Measurements from ENCODE around the gene TMED5.
A peak's percentile ranks its signal among the peaks of the same experiment; 100 is the strongest.
"Not testable (repeated sequence)": the region's sequence is repeated elsewhere in the genome, so short reads cannot be mapped to it uniquely, and the experiment has no call there.

TMED5 gene

DNA sequence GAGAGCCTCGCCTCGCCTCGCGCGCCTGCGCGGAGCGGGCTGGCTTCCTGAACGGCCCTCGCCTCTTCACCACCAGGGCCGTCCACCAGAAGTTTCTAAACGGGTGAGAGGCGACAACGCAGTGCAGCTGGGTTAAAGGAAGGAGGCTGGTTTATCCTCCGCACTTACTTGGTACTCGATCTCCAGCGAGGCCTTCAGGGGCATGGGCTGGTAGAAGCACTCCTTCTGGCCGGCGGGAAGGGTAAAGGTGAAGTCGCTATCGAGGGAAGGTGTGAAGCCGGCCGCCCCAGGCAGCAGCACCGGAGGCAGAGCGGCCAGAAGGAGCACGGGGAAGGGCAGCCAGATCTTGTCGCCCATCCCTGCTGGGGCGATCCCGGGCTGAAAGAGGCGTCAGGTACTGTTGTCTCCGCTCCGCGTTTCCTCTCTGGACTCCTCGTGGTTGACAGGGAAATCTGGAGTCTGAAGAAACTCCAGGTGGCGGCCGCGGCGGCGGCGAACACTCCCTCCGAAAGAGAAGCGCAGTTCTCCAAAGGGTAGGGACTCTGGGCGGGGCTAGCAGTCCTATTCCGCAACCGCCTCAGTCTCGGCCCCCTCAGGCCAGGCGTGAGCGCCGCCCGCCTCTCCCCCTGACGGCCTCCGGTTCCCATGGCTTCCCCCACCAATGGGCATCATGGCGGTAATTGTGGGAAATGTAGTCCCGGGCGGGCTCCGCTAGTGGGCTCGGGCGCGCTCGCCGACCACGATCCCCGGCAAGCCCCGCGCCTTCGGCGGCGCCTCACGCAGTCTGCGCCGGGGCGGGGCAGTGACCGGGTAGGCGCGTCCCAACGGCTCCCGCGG is at the start of gene TMED5:
TMED5 (minus strand) TSS at position 528 of the 837 bp plus-strand sequence; CDS start at position 357, 171 bp downstream.
- DNase-seq (ENCODE audit: low read depth), result peak; percentile 99

DNA sequence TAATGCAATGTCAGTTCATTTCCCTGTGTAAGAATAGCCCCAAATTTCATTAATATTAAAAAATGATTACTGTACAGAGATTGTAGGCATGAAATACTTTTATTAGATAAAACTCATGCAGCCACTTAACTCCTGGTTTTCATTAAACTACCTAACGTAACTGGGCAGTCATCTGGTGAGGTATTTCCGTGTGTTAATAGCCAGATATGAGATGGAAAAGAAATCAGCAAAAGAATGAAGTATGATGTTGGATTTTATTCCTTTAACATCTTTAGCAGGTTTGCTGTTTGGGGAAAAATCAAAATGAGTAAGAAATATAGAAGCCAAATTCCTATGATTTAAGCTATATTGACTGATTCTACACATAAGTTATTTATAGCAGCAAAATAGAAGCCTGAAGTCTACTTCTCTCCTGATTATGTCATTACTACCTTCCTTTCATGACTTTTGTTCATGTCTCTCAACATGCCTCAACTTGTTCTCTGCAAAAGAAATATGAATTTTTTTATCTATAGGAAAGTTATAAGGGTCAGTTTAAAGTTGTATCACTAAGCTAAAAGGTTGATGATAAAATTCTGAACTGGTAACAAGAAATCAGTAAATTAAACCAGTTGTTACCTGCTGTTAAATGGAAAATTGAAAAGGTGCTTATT is 42.9 kb upstream of the TMED5 start:
- no peak for DNase-seq (ENCODE audit: low read depth)

DNA sequence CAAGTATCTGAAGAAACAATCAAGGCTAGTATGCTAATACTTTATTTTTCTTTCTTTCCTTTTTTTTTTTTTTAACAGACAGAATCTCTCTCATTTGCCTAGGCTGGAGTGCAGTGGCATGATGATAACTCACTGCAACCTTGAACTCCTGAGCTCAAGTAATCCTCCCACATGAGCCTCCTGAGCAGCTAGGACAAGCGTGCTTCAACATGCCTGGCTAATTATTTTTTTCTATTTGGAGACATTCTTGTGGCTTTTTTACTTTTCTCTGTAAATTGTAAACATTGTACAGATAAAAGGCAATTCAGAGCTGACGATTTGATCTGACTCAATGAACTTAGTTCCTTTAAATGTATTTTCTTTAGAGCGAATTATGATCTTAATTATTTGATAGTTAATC is 41.7 kb upstream of the TMED5 start:
- DNase-seq (ENCODE audit: low read depth), result peak; percentile 34

DNA sequence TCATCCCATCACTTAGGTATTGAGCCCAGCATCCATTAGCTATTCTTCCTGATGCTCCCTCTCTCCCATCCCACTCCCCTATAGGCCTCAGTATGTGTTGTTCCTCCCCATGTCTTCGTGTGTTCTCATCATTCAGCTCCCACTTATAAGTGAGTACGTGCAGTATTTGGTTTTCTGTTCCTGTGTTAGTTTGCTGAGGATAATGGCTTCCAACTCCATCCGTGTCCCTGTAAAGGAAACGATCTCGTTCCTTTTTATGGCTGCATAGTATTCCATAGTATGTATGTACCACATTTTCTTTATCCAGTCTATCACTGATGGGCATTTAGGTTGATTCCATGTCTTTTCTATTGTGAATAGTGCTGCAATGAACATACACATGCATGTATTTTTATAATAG is 40.5 kb upstream of the TMED5 start:
- DNase-seq (ENCODE audit: low read depth), result not testable (repeated sequence)

DNA sequence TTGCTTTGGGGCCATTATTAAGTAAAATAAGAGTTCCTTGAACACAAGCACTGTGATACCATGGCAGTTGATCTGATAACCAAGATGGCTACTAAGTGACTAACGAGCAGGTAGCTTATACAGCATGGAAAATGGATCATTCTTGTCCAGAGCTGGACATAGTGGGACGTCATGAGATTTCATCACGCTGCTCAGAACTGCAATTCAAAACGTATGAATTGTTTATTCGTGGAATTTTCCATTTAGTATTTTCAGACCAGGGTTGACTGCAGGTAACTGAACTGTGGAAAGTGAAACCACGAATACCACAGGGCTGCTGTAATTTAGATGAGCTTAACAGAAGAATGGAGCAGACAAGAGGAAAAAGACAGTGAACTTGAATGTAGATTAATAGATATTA is 39.2 kb upstream of the TMED5 start:
- DNase-seq (ENCODE audit: low read depth), result no peak

DNA sequence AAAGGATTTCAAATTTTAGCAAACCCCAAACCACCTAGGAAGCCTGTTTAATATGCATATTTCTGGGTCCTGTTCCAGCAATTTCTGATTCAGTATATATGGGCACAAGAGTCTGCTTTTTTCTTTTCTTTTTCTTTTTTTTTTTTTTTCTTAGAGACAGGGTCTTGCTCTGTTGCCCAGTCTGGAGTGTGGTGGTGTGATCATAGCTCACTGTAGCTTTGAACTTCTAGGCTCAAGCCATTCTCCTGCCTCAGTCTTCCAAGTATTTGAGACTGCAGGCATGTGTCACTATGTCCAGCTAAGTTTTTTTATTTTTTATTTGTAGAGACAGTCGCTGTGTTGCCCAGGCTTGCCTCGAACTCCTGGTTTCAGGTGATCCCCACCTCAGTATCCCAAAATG is 35.1 kb upstream of the TMED5 start:
- DNase-seq (ENCODE audit: low read depth), result no peak

DNA sequence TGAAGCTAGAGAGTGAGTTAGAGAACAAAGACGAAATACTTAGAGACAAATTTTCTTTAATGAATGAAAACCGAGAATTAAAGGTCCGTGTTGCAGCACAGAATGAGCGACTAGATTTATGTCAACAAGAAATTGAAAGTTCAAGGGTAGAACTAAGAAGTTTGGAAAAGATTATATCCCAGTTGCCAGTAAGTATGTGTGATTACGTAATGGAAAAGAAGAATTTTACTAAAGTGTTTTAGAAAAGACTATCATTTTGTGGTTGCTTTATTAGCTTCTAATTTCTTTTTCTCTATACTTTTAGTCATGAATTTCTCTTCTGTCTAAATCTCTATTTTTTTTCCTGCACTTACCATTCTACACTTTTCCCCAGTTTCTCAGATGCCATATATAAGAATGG is 27.0 kb upstream of the TMED5 start:
- DNase-seq (ENCODE audit: low read depth), result no peak

DNA sequence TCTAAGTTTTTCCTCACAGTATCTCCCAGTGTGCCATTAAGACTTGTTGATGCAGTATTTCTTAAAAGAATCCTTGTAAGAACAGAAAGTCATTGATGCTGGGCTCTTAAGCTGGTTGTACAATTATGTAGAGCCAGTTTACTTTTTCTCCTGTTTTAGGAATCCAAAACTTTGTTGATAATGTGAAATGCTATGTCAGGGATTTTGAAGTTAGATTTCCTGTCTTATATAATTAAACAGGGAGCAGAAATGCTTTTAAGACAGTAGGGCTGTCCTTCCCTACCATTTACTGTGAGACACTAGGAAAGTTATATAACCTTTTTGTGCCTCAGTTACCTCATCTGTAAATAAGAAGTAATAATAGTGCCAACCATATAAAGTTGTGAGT is 26.3 kb upstream of the TMED5 start:
- no peak for DNase-seq (ENCODE audit: low read depth)

DNA sequence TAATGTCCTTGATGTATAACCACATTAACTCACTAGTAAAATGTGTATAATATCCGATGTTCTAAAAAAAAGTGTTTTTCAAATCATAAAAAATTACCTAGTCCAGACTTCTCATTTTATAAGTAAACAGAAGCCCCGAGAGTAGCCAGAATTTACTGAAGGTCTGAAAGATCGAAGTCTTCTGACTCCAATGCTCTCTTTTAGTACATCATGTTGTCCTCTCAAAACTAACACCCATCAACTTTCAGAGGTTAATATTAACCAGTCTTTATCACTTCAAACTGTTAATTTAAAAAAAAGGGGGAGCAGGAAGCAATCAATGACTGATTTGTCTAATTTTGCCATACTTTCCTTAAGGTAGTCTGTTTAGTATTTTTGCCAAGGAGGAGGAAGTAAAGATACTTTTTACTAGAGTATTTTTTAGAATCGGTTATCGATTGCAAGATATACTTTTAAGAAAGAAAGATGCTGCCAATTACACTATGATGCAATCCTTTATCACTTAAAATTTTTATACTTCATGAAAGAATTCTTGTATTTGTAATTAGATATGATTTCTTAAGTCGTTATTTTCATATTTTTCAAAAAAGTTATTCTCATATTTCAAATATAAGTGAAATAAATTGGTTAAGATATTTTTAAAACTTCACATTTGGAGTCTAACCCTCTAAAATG is 25.8 kb upstream of the TMED5 start:
- no peak for DNase-seq (ENCODE audit: low read depth)

DNA sequence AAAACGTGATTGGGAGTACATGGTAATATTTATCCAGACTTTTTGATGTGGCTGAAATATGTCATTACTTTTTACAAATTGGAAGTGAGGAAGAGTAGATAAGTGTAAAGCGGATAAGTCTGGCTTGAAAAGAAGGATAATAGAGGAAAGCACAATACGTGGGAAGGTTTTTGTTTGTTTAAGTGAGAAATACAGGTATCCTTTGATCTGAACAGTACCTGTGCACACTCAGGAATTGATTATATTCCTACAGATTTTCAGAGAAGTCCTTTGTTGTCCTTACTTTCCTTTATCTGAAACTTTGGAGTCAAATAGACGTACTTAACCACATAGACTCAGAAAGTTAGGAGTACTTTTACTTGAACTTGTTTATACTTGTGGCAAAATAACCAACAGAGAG is 20.5 kb upstream of the TMED5 start:
- no peak for DNase-seq (ENCODE audit: low read depth)

DNA sequence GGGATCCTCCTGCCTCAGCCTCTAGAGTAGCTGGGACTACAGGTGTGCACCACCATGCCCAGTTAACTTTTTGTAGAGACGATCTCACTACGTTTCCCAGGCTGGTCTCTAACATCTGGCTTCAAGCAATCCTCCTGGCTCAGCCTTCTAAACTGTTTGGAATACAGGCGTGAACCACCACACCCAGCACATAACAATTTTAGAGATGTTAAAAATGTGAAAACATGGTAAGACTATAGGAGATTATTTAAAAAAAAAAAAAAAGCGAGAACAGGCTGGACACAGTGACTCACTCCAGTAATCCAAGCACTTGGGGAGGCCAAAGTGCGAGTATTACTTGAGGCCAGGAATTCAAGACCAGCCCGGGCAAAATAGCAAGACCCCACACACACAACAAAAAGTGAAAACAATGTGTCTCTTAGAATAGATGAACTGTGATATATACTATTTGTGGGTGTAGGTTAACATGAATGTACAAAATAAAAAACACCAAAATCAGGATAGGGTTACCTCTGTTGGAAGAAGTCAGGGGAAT is 19.9 kb upstream of the TMED5 start:
- peak; percentile 10 for DNase-seq (ENCODE audit: low read depth)

DNA sequence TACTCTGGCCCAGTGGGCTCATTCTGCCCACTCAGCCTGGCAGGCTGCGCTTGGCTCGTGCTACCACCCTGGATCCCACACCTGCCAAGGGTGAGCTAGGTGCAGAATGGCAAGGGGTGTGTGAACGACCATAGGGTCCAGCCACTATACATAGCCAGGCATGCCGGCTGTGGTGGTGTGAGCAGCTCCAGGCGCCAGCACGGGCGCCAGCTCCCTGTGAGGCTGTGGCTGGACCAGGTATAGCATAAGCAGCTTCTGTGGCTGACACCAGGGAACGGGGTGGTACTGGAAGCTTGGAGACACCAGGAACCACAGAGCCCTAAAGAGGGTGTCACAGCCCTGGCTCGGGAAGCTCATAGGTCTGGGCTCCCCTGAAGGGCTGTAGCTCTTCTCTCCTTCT is 18.9 kb upstream of the TMED5 start:
- no peak for DNase-seq (ENCODE audit: low read depth)

DNA sequence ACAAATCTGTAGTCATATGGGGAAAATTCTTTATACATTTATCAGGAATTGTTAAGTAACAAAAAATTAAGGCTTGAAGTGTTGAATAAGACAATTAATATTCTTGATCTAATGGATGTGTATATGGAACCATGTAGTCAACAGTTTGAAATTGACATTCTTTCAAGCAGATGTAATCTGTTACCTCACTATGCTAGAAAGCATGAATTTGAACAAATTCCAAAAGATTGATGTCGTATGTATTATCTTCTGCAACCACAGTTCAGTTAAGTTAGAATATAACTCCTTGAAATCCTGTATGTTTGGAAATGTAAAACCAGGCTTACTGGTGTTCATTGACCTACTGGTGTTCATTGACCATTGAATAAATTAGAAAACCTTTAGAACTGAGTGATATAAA is 16.4 kb upstream of the TMED5 start:
- DNase-seq (ENCODE audit: low read depth), result peak; percentile 52

DNA sequence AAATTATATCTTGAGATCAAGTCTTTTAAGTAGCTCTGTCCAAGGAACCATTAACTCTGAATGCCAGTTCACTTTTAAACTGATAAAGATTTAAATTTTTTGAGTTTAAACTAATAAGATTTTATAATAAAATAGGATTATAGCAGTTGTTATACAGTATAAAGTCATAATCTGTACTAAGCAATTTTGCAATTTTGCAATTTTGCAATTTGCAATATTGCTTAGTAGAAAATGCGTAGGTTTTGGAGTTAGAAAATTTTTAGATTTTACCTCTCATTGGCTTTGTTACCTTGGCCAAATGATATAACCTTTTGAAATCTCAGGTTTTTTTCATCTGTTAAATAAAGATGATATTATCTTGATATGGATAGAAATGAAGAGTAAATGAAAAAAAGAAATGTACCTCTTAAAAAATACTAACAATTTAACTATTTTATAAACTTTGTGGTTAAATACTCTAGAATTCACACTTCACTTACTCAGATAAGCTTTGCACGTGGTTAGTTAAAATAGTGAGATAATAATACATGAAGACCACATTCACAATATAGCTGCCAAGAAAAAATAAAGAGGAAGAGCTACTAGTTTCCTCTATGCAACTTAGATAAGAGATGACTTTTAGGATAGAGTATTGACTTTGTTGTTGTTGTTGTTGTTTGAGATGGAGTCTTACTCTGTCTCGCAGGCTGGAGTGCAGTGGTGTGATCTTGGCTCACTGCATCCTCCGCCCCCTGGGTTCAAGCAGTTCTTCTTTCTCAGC is 14.2 kb upstream of the TMED5 start:
- no peak for DNase-seq (ENCODE audit: low read depth)

DNA sequence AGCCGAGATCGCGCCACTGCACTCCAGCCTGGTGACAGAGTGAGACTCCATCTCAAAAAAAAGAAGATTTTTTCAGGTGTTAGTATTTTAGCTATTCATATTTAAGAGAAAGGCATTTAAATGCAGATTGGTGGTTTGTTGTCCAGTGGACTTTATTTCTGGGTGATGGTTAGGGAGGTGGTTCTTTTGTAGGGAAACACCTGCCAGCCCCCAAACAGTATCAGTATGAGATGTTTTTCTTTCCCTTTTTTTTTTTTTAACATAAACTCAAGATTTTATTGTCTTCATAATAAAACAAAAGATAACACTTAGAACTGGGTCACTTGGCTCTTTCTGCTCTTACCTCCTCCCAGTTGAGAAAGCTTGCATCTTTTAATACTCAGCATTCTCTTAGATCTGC is 10.2 kb upstream of the TMED5 start:
- no peak for DNase-seq (ENCODE audit: low read depth)

DNA sequence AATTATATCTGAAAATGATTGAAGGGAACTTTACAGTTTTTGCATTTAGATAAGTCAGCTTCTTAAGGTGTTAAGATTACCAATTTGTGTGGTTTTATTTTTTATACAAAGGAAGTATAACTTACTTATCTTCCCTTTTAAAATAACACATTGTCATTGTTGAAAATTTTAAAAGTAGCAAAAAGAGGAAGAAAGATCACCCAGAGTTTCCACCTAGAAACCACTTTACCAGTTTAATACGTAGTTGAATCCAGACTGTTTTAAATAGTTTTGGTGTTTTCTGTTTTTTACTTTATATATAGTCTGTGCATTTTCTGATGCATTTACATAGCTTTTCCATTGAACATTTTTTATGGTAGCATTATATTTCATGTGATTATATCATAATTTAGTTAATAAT is 6.5 kb upstream of the TMED5 start:
- DNase-seq (ENCODE audit: low read depth), result no peak

DNA sequence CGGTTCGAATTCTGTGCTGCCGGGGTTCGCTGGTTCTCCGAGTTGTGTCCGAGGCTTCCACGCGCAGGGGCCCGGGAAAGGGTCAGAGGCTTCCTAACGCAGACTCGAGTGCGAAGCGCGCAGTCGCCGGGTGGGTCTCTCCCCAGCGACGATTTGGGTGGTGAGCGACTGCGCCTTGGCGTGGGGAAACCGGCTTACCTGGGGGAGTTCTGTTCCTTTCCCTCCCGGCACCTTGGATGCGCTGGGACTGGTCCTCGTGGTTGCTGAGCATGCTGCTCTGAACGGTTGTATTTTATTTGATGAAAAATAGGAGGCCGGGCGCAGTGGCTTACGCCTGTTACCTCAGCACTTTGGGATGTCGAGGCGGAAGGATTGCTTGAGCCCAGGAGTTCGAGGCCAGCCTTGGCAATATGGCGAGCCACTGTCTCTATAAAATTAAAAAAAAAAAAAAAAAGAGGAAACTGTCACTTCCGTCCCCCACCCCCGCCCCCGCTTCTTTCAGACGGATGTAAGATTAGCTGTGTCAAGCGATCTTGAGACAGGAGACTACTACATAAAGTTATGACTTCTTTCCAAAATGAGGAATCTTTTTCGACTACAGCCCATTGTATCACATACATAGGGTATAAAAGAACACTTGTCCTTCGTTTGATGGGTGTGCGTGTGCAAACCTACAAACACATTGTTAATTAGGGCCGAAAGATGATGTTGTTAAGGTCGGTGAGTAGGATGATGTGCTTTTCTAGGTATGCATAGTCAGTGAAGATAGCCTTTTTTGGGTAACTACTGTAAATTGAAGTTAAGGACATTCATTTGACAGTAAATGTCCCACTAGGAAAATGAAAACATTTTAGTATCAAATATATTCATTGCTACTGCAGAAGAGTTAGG is 755 bp upstream of the TMED5 start, which contains the start of gene CCDC18:
CCDC18 (plus strand) TSS at position 2 of the 891 bp plus-strand sequence. CDS start 2,638 bp downstream, outside the sequence.
- DNase-seq (ENCODE audit: low read depth), result peak; percentile 69

DNA sequence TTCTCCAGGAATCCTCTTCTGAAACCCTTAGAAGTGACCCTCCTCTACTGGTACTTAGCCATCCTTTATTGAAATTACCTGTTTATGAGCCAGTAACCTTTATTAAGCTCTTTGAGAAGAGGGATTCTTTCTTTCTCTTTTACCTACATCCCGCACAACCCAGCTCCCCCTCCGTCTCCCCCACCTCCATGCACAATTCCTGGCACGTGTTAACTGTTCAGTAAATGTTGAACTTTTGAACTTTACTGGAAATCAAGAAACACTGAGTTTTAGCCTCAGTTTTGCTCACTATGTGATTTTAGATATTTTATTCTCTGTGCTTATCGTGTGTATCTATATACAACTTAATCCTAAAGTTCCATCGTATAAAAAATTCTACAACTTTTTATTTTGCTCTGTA is 1.8 kb downstream of the TMED5 start:
- DNase-seq (ENCODE audit: low read depth), result peak; percentile 15

DNA sequence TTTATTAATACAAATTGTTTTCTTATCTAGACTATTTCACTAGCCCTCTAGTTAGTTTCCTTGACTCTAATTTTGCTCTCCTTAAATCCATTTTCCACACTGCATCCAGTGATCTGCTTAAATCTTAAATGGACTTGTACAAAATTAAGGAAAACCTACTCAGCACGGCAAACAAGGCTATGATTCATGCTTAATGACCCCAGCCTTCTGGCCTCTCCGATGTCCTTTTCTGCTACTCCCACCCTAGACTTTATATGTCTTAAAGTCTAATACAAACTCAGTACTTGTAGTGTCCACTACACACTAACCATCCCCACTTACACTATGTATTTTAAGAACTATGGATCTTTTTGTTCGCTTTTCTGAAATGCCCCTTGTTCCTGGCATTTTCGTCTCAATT is 2.2 kb downstream of the TMED5 start:
- peak; percentile 60 for DNase-seq (ENCODE audit: low read depth)

DNA sequence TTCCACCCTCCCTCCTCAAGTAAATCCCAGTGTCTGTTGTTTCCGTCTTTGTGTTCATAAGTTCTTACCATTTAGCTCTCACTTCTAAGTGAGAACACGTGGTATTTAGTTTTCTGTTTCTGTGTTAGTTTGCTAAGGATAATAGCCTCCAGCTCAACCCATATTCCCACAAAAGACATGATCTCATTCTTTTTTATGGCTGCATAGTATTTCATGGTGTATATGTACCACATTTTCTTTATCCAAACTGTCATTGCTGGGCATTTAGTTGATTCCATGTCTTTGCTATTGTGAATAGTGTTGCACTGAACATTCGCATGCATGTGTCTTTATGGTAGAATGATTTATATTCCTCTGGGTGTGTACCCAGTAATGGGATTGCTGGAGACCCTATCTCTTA is 5.6 kb downstream of the TMED5 start:
- DNase-seq (ENCODE audit: low read depth), result not testable (repeated sequence)

DNA sequence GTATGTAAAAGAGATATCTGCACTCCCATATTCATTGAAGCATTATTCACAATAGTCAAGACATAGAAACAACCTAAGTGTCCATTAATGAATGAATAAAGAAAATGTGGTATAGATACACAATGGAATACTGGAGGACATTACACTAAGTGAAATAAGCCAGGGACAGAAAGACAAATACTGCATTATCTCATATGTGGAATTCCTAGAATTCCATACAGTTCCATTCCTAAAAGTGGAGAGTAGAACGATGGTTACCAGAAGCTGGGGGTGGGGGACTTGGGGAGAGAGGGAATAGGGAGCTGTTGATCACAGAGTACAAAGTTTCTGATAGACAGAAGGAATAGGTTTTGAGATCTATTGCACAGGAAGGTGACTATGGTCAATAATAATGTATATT is 7.4 kb downstream of the TMED5 start:
- peak; percentile 55 for DNase-seq (ENCODE audit: low read depth)
